IMR-90 (cell line): ENCODE data around the gene TMBIM1. TPM values are rescaled to one million over a fixed set of nuclear protein-coding genes. Genes with fewer than 3 reads are reported as not detected.

Experiments
- ATAC-seq: fragments of 200-7000 bp; cut with Tn5 transposase; 2 replicates; pipeline ENCODE4 v1.9.1; 2020; ENCODE audit warnings: low read depth, mild to moderate bottlenecking, moderate library complexity
- BruUV-seq: library from RNA; stranded (reverse); fragments of 400-500 nt; replicated peaks from 2 replicates; lab custom pipeline; 2021; lab: Mats Ljungman, UMichigan
- CTCF ChIA-PET: fragments of 300-600 bp; formaldehyde crosslinking; extraction: SDS; loops from one replicate; lab custom pipeline; 2021; ENCODE audit warnings: antibody characterized with exemption; lab: Yijun Ruan, JAX
- POLR2A ChIA-PET: fragments of 300-600 bp; sonication (Branson Sonifier 250); formaldehyde crosslinking; loops from one replicate; lab custom pipeline; 2022; ENCODE audit warnings: antibody characterized with exemption; ENCODE audit not compliant: unreplicated experiment; lab: Charles Lee
- DNase-seq: peaks from one replicate; pipeline ENCODE4 v3.0.0; 2013
- H2AFZ ChIP-seq: replicated peaks from 2 replicates; pipeline ENCODE3; 2013; ENCODE audit warnings: low read length, mild to moderate bottlenecking; ENCODE audit not compliant: poor library complexity
- H2AK5ac ChIP-seq: 2 replicates; pipeline ENCODE4 v1.6.1; 2013; ENCODE audit warnings: low read depth, low read length, inconsistent platforms
- H2AK9ac ChIP-seq: replicated peaks from 2 replicates; pipeline ENCODE3; 2013; ENCODE audit warnings: mild to moderate bottlenecking, low read depth, low read length, moderate library complexity; ENCODE audit not compliant: poor library complexity
- H2BK120ac ChIP-seq: 2 replicates; pipeline ENCODE4 v1.6.1; 2013; ENCODE audit warnings: low read depth, low read length, inconsistent platforms
- H2BK15ac ChIP-seq: 3 replicates; pipeline ENCODE4 v1.6.1; 2013; ENCODE audit warnings: low read depth, low read length, inconsistent platforms
- H2BK20ac ChIP-seq: 2 replicates; pipeline ENCODE4 v1.6.1; 2013; ENCODE audit warnings: low read depth, mild to moderate bottlenecking, inconsistent platforms, low read length, moderate library complexity
- H2BK5ac ChIP-seq: 2 replicates; pipeline ENCODE4 v1.6.1; 2013; ENCODE audit warnings: mild to moderate bottlenecking, low read depth, low read length, inconsistent platforms; ENCODE audit not compliant: poor library complexity, severe bottlenecking
- H3K14ac ChIP-seq: replicated peaks from 2 replicates; pipeline ENCODE4 v1.6.1; 2013; ENCODE audit warnings: low read depth, low read length, inconsistent platforms
- H3K18ac ChIP-seq: 2 replicates; pipeline ENCODE4 v1.6.1; 2013; ENCODE audit warnings: low read depth, low read length, control low read depth
- H3K23ac ChIP-seq: 2 replicates; pipeline ENCODE4 v1.6.1; 2013; ENCODE audit warnings: low read depth, low read length, inconsistent platforms
- H3K27ac ChIP-seq: 2 replicates; pipeline ENCODE4 v1.5.1; 2013; ENCODE audit warnings: mild to moderate bottlenecking, control low read depth, low read length; ENCODE audit not compliant: insufficient read depth
- H3K27me3 ChIP-seq: 2 replicates; pipeline ENCODE4 v1.6.1; 2013; ENCODE audit warnings: low read length; ENCODE audit not compliant: control insufficient read depth, insufficient read depth
- H3K36me3 ChIP-seq: 2 replicates; pipeline ENCODE4 v1.6.1; 2013; ENCODE audit warnings: low read length, mixed read lengths; ENCODE audit not compliant: control insufficient read depth, insufficient read depth
- H3K4ac ChIP-seq: 2 replicates; pipeline ENCODE4 v1.6.1; 2013; ENCODE audit warnings: low read depth, low read length, inconsistent platforms
- H3K4me1 ChIP-seq: 2 replicates; pipeline ENCODE4 v1.6.1; 2013; ENCODE audit warnings: low read length, mixed read lengths; ENCODE audit not compliant: control insufficient read depth, insufficient read depth
- H3K4me2 ChIP-seq: 2 replicates; pipeline ENCODE4 v1.6.1; 2013; ENCODE audit warnings: low read depth, mild to moderate bottlenecking, control low read depth, low read length, moderate library complexity
- H3K4me3 ChIP-seq: 2 replicates; pipeline ENCODE4 v1.5.1; 2013; ENCODE audit warnings: low read depth, mild to moderate bottlenecking, control low read depth, low read length, moderate library complexity; ENCODE audit not compliant: insufficient read depth
- H3K56ac ChIP-seq: 2 replicates; pipeline ENCODE4 v1.6.1; 2013; ENCODE audit warnings: low read length, inconsistent platforms; ENCODE audit not compliant: insufficient read depth; ENCODE audit errors: extremely low read depth
- H3K79me1 ChIP-seq, 2 experiments: 2 replicates each; pipeline ENCODE4 v1.6.1; 2013; ENCODE audit warnings: low read length in 2 of 2, inconsistent platforms in 1 of 2, low read depth in 1 of 2
- H3K9ac ChIP-seq: 2 replicates; pipeline ENCODE4 v1.6.1; 2013; ENCODE audit warnings: low read depth, low read length, control low read depth
- H3K9me1 ChIP-seq: 2 replicates; pipeline ENCODE4 v1.6.1; 2013; ENCODE audit warnings: low read length, inconsistent platforms; ENCODE audit not compliant: insufficient read depth
- H3K9me3 ChIP-seq: 2 replicates; pipeline ENCODE4 v1.6.1; 2013; ENCODE audit warnings: low read length; ENCODE audit not compliant: control insufficient read depth, insufficient read depth
- H4K20me1 ChIP-seq: 2 replicates; pipeline ENCODE4 v1.6.1; 2013; ENCODE audit warnings: low read length, inconsistent platforms; ENCODE audit not compliant: insufficient read depth
- H4K5ac ChIP-seq: 2 replicates; pipeline ENCODE4 v1.6.1; 2013; ENCODE audit warnings: mild to moderate bottlenecking, low read depth, low read length, control low read depth
- H4K8ac ChIP-seq, 2 experiments: 2 replicates each; pipeline ENCODE4 v1.6.1; 2013; ENCODE audit warnings: low read depth in 2 of 2, low read length in 2 of 2, control low read depth in 1 of 2, inconsistent platforms in 1 of 2
- H4K91ac ChIP-seq: 2 replicates; pipeline ENCODE4 v1.6.1; 2013; ENCODE audit warnings: low read depth, low read length, inconsistent platforms; ENCODE audit not compliant: insufficient read depth
- CHD1 ChIP-seq: IDR thresholded peaks from 2 replicates; pipeline ENCODE4 v1.6.1; 2012; ENCODE audit warnings: low read depth, low read length, improper control_type of control experiment
- CTCF ChIP-seq: conservative IDR thresholded peaks from 2 replicates; pipeline ENCODE4 v1.5.1; 2012; ENCODE audit warnings: mild to moderate bottlenecking, low read depth, low read length, improper control_type of control experiment
- MAFK ChIP-seq: IDR thresholded peaks from 2 replicates; pipeline ENCODE4 v1.6.1; 2012; ENCODE audit warnings: low read depth, low read length, improper control_type of control experiment
- MXI1 ChIP-seq: IDR thresholded peaks from 2 replicates; pipeline ENCODE4 v1.6.1; 2012; ENCODE audit warnings: low read depth, mild to moderate bottlenecking, low read length, moderate library complexity, borderline replicate concordance
- POLR2A ChIP-seq: IDR thresholded peaks from 2 replicates; pipeline ENCODE4 v1.6.1; 2012; ENCODE audit warnings: mild to moderate bottlenecking, low read depth, low read length
- RAD21 ChIP-seq: IDR thresholded peaks from 2 replicates; pipeline ENCODE4 v1.6.1; 2012; ENCODE audit warnings: low read length, improper control_type of control experiment
- RCOR1 ChIP-seq: IDR thresholded peaks from 2 replicates; pipeline ENCODE4 v1.6.1; 2012; ENCODE audit warnings: mild to moderate bottlenecking, low read length, improper control_type of control experiment; ENCODE audit not compliant: insufficient replicate concordance
- SMC3 ChIP-seq: fragments of 150-350 bp; IDR thresholded peaks from 2 replicates; pipeline ENCODE4 v1.6.1; 2016; ENCODE audit warnings: low read depth, mild to moderate bottlenecking, antibody characterized with exemption, low read length, moderate library complexity
- USF2 ChIP-seq: fragments of 150-350 bp; IDR thresholded peaks from 2 replicates; pipeline ENCODE4 v1.6.1; 2017; ENCODE audit warnings: mild to moderate bottlenecking, antibody characterized with exemption, low read length, low read depth
- WGBS, 2 experiments: methylation state at CpG; one replicate each; pipeline versions ENCODE4 v1.1.5 to v1.1.7; 2013; ENCODE audit warnings: missing lambda C conversion rate in 2 of 2; ENCODE audit not compliant: insufficient read length in 1 of 2; ENCODE audit errors: extremely low coverage in 2 of 2; 5-methylcytosine and 5-hydroxymethylcytosine counted together
- dilution Hi-C: fragments of 300-500 bp; cut with HindIII; formaldehyde crosslinking; loops from one replicate; pipeline ENCODE4 v1.14.3; 2018; ENCODE audit warnings: low sequenced_read_pairs; ENCODE audit not compliant: unreplicated experiment
- in situ Hi-C: fragments of 300-500 bp; cut with MboI; formaldehyde crosslinking; loops from 3 replicates; pipeline ENCODE4 v1.14.3; 2019; ENCODE audit warnings: low sequenced_read_pairs, inconsistent platforms, mixed read lengths
- intact Hi-C: fragments of 100-400 bp; cut with micrococcal nuclease; formaldehyde crosslinking; loops from 2 replicates; pipeline ENCODE4 v1.10.0; 2022
- polyA plus RNA-seq, 3 experiments: library from polyadenylated mRNA; depleted of rRNA; stranded (reverse); fragments of >200 nt; gene quantifications; 2 replicates each; pipeline ENCODE4 v1.2.3, GENCODE V29; 2012; ENCODE audit warnings: low replicate concordance in 1 of 3
- total RNA-seq: library from RNA; depleted of rRNA; stranded (reverse); fragments of >200 nt; gene quantifications from 2 replicates; pipeline ENCODE4 v1.2.3, GENCODE V29; 2012

Gene TMBIM1
- total and polyA plus RNA-seq, 2 of the 4 experiments (the other 2 are of a cell fraction) = 84.6 to 102 TPM

GRCh38 chr2:218233543-218233942 is 58.8 kb downstream of the TMBIM1 start:
- Histone ChIP-seq H4K8ac (no peak overlapping the region), H2AK5ac (no peak overlapping the region), H3K4me1 (peaks cover 8% of the 10 kb centered on the region; the same call in 1 of the 2 replicates), H3K4me2 (no peak overlapping the region), H2BK5ac (no peak overlapping the region), H4K91ac (no peak overlapping the region), H3K9me3 (no peaks in the 10 kb centered on the region), H3K27ac (no peak overlapping the region), H3K23ac (no peak overlapping the region), H3K4me3 (no peak overlapping the region), H2BK20ac (no peak overlapping the region), H2AK9ac (no peak overlapping the region), H3K4ac (no peak overlapping the region), H3K14ac (no peak overlapping the region), H3K36me3 (peaks cover 69% of the 10 kb centered on the region), H3K18ac (no peak overlapping the region), H2BK120ac (no peak overlapping the region), H3K56ac (no peak overlapping the region), H4K5ac (no peak overlapping the region), H3K9me1 (peaks cover 8% of the 10 kb centered on the region), H2BK15ac (no peak overlapping the region), H3K79me1 (peaks cover 35 to 50% of the 10 kb centered on the region in 2 experiments), H3K9ac (no peak overlapping the region), H3K27me3 (no peaks in the 10 kb centered on the region), H4K20me1 (peaks cover 3% of the 10 kb centered on the region; the same call in 1 of the 2 replicates), H2AFZ (no peak overlapping the region)
- in situ Hi-C loops = no loop called here
- WGBS, 2 experiments = 100% methylated on average over 2 of the region's 4 CpGs; no CpG with 5 or more reads in 1 of the 2 experiments
- CTCF ChIA-PET = no interaction called here
- dilution Hi-C loops = no loop called here
- intact Hi-C loops = no loop called here
- TF ChIP-seq POLR2A (no peak), MXI1 (no peak), USF2 (no peak), RCOR1 (no peak), CHD1 (no peak), RAD21 (no peak), CTCF (no peak), SMC3 (no peak), MAFK (no peak)
- DNase-seq = no peak
- ATAC-seq = no peak
- POLR2A ChIA-PET = no interaction called here
- no TSS peak for BruUV-seq
